ENCODE data around the gene MRAS.
"Not testable (repeated sequence)": the region's sequence is repeated elsewhere in the genome, so short reads cannot be mapped to it uniquely, and the experiment has no call there.

The MRAS gene

GRCh38 chr3:138450704-138451424 is 102.5 kb downstream of the MRAS start:
- DNase-seq: no peak

- DNase-seq: no peak
Observed at GRCh38 chr3:138451595-138452162, 103.3 kb downstream of the MRAS start.

DNA sequence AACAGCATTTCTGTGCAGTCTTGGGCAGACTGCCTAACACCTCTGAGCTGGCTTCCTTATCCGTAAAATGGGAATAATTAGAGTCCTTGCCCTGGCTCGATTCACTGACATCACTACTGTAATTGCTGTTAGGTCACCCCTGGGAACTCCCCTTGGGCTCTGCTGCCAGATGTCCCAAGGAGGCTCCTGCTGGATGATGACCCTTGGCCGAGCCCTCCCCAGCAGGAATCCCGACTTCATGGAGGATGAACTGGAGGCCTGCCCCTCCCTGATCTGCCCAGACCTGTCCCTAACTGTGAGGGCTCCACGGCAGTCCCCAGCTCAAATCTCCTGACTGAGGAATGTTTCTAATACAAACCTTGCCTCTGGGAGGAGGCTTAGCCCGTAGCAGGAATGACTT is 104.1 kb downstream of the MRAS start:
- DNase-seq: no peak

GRCh38 chr3:138453940-138454339 is 105.6 kb downstream of the MRAS start:
- not testable (repeated sequence) for DNase-seq

Data from activated CD8-positive, alpha-beta memory T cell treated with anti-CD3 and anti-CD28 coated beads for 24 hours (primary cell).